IPS-18a (cell line): ENCODE measurements around the gene TP53BP2.
"Not testable (repeated sequence)": the region's sequence is repeated elsewhere in the genome, so short reads cannot be mapped to it uniquely, and the experiment has no call there.

ENCODE experiments used
- H3K27ac ChIP-seq: one replicate; pipeline ENCODE4 v1.5.1; 2013; ENCODE audit warnings: low read length
- H3K27me3 ChIP-seq: one replicate; pipeline ENCODE4 v1.6.1; 2013; ENCODE audit warnings: mild to moderate bottlenecking, low read length; ENCODE audit not compliant: control insufficient read depth, insufficient read depth
- H3K36me3 ChIP-seq: one replicate; pipeline ENCODE4 v1.6.1; 2013; ENCODE audit warnings: low read depth, low read length; ENCODE audit not compliant: control insufficient read depth
- H3K4me1 ChIP-seq: one replicate; pipeline ENCODE4 v1.6.1; 2013; ENCODE audit warnings: low read depth, low read length; ENCODE audit not compliant: control insufficient read depth
- H3K4me3 ChIP-seq: one replicate; pipeline ENCODE4 v1.5.1; 2013; ENCODE audit warnings: low read length
- H3K9ac ChIP-seq: one replicate; pipeline ENCODE4 v1.6.1; 2013; ENCODE audit warnings: mild to moderate bottlenecking, low read length, moderate library complexity
- H3K9me3 ChIP-seq: one replicate; pipeline ENCODE4 v1.6.1; 2013; ENCODE audit warnings: low read depth, low read length; ENCODE audit not compliant: control insufficient read depth

TP53BP2 gene

GRCh38 chr1:223810586-223810985 lies 35.2 kb downstream of the TP53BP2 start:
- no peaks in the 10 kb centered on the region for H3K4me1 ChIP-seq
- no peaks in the 10 kb centered on the region for H3K9me3 ChIP-seq
- no peak overlapping the region for H3K9ac ChIP-seq
- H3K27me3 ChIP-seq = no peaks in the 10 kb centered on the region
- H3K27ac ChIP-seq = no peak overlapping the region
- H3K36me3 ChIP-seq = peaks cover 51% of the 10 kb centered on the region
- no peak overlapping the region for H3K4me3 ChIP-seq

- H3K9ac ChIP-seq, H3K9me3 ChIP-seq, H3K4me3 ChIP-seq, H3K27me3 ChIP-seq, H3K4me1 ChIP-seq, H3K27ac ChIP-seq: not testable (repeated sequence)
- peaks cover 54% of the 10 kb centered on the region for H3K36me3 ChIP-seq
Observed at GRCh38 chr1:223809905-223810304, 35.8 kb downstream of the TP53BP2 start.

- H3K27me3 ChIP-seq = no peaks in the 10 kb centered on the region
- H3K27ac ChIP-seq = no peak overlapping the region
- H3K9ac ChIP-seq = no peak overlapping the region
- no peaks in the 10 kb centered on the region for H3K4me1 ChIP-seq
- peaks cover 70% of the 10 kb centered on the region for H3K36me3 ChIP-seq
- H3K9me3 ChIP-seq = no peaks in the 10 kb centered on the region
- no peak overlapping the region for H3K4me3 ChIP-seq
Observed at GRCh38 chr1:223803211-223803610, 42.5 kb downstream of the TP53BP2 start.

GRCh38 chr1:223802602-223803001 lies 43.1 kb downstream of the TP53BP2 start:
- Histone ChIP-seq H3K9ac (no peak overlapping the region), H3K4me1 (no peaks in the 10 kb centered on the region), H3K4me3 (no peak overlapping the region), H3K9me3 (no peaks in the 10 kb centered on the region), H3K27me3 (no peaks in the 10 kb centered on the region), H3K27ac (no peak overlapping the region), H3K36me3 (peaks cover 73% of the 10 kb centered on the region)

GRCh38 chr1:223802032-223802431 lies 43.7 kb downstream of the TP53BP2 start:
- H3K4me3 ChIP-seq = no peak overlapping the region
- H3K27ac ChIP-seq = no peak overlapping the region
- no peaks in the 10 kb centered on the region for H3K9me3 ChIP-seq
- no peak overlapping the region for H3K9ac ChIP-seq
- no peaks in the 10 kb centered on the region for H3K4me1 ChIP-seq
- peaks cover 77% of the 10 kb centered on the region for H3K36me3 ChIP-seq
- no peaks in the 10 kb centered on the region for H3K27me3 ChIP-seq

GRCh38 chr1:223796210-223796609 lies 49.5 kb downstream of the TP53BP2 start:
- H3K36me3 ChIP-seq = peaks cover 76% of the 10 kb centered on the region

GRCh38 chr1:223794136-223794880 lies 51.4 kb downstream of the TP53BP2 start:
- Histone ChIP-seq H3K9me3 (no peaks in the 10 kb centered on the region), H3K27ac (no peak overlapping the region), H3K4me3 (no peak overlapping the region), H3K27me3 (no peaks in the 10 kb centered on the region), H3K4me1 (no peaks in the 10 kb centered on the region), H3K9ac (no peak overlapping the region), H3K36me3 (peaks cover 65% of the 10 kb centered on the region)

More at GRCh38 chr1:223796210-223796609, 49.5 kb downstream of the TP53BP2 start:
- no peak overlapping the region for H3K4me3 ChIP-seq
- H3K9me3 ChIP-seq = no peaks in the 10 kb centered on the region
- no peak overlapping the region for H3K9ac ChIP-seq
- no peaks in the 10 kb centered on the region for H3K4me1 ChIP-seq
- no peak overlapping the region for H3K27ac ChIP-seq
- no peaks in the 10 kb centered on the region for H3K27me3 ChIP-seq

GRCh38 chr1:223793716-223794115 lies 52.0 kb downstream of the TP53BP2 start:
- no peak overlapping the region for H3K27ac ChIP-seq
- no peak overlapping the region for H3K4me3 ChIP-seq
- H3K9ac ChIP-seq = no peak overlapping the region
- H3K9me3 ChIP-seq = no peaks in the 10 kb centered on the region
- H3K36me3 ChIP-seq = peaks cover 68% of the 10 kb centered on the region
- H3K27me3 ChIP-seq = no peaks in the 10 kb centered on the region
- H3K4me1 ChIP-seq = no peaks in the 10 kb centered on the region

- H3K9ac ChIP-seq = no peak overlapping the region
- no peaks in the 10 kb centered on the region for H3K27me3 ChIP-seq
- H3K27ac ChIP-seq = no peak overlapping the region
- H3K4me3 ChIP-seq = no peak overlapping the region
- H3K36me3 ChIP-seq = peaks cover 59% of the 10 kb centered on the region
- no peaks in the 10 kb centered on the region for H3K4me1 ChIP-seq
- H3K9me3 ChIP-seq = no peaks in the 10 kb centered on the region
Observed at GRCh38 chr1:223792046-223792445, 53.7 kb downstream of the TP53BP2 start.

- Histone ChIP-seq H3K27ac (no peak overlapping the region), H3K4me3 (no peak overlapping the region), H3K9me3 (no peaks in the 10 kb centered on the region), H3K27me3 (no peaks in the 10 kb centered on the region), H3K4me1 (no peaks in the 10 kb centered on the region), H3K9ac (no peak overlapping the region), H3K36me3 (peaks cover 51% of the 10 kb centered on the region)
Observed at GRCh38 chr1:223788746-223789415, 56.9 kb downstream of the TP53BP2 start.

- Histone ChIP-seq H3K36me3 (peaks cover 53% of the 10 kb centered on the region), H3K4me1 (no peaks in the 10 kb centered on the region), H3K9me3 (no peaks in the 10 kb centered on the region), H3K9ac (no peak overlapping the region), H3K27ac (no peak overlapping the region), H3K27me3 (no peaks in the 10 kb centered on the region), H3K4me3 (no peak overlapping the region)
Observed at GRCh38 chr1:223785808-223786207, 59.9 kb downstream of the TP53BP2 start.

GRCh38 chr1:223784541-223784940 lies 61.2 kb downstream of the TP53BP2 start:
- Histone ChIP-seq H3K9ac (no peak overlapping the region), H3K27me3 (no peaks in the 10 kb centered on the region)

More at GRCh38 chr1:223784541-223784940, 61.2 kb downstream of the TP53BP2 start:
- Histone ChIP-seq H3K4me1 (no peaks in the 10 kb centered on the region), H3K27ac (no peak overlapping the region), H3K4me3 (no peak overlapping the region), H3K36me3 (peaks cover 62% of the 10 kb centered on the region), H3K9me3 (no peaks in the 10 kb centered on the region)
